Germinal center (tissue), 1 donor: ENCODE measurements around the gene CREB3L2.
"Not testable (repeated sequence)": the region's sequence is repeated elsewhere in the genome, so short reads cannot be mapped to it uniquely, and the experiment has no call there.

Experiments
- DNase-seq: peaks from one replicate; pipeline ENCODE4 v3.0.0; 2012; ENCODE audit warnings: mixed read lengths, low spot score

Gene CREB3L2

DNA sequence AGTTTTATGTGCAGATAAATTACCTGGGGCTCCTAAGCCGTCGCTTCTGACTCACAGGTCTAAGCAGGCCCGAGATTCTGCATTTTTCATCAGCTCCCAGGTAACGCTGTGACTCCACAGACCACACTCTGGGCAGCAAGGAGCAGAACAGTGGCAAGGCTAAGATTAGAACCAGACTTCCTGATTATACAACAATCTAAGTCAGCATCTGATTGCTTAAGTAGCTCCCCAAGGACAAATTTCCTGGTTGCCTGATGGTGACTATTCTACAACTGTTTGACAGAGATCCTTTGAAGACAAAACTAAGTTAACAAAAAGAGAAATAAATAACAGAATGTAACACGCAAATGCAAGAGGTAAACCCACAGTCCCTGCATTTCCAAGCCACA, 69.0 kb downstream of the CREB3L2 start:
- DNase-seq = no peak

DNA sequence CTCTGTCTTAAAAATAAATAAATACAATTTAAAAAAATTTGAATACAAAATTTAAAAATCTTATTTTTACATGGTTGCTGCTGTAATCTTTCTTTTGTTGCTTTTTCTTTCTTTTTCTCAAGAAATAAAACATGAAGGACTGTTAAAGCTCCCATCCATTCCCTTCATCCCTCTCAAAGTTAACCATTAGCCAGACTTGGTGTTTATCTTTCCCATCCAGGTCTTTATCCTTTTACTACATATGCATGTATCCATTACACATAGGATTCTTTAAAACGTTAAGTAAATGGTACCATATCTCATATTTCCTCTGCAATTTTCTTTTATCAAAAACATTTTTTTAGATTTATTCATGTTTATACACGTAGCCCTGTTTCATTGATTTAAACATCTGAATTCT, 70.1 kb downstream of the CREB3L2 start:
- DNase-seq = no peak

- DNase-seq = no peak
Observed at GRCh38 chr7:137930581-137930980, 71.3 kb downstream of the CREB3L2 start.

DNA sequence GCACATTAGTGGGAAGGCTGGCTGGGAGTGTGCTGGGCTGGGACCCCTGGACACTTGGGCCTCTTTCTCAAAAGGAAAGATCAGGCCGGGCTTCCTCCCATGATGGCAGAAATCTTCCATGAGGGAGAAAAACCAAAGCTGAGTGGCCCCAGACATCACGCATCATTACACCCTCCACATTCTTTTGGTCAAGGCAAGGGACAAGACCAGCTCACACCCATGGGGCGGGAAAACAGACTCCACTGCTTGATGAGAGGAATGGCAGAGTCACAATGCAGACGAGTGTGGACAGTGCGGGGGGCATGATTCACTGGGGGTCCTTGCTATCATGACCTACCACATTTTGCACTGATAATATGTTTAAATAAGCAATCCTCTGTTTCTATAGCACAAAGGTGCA, 73.3 kb downstream of the CREB3L2 start:
- DNase-seq = no peak

GRCh38 chr7:137927386-137927785, 74.5 kb downstream of the CREB3L2 start:
- no peak for DNase-seq

- DNase-seq = not testable (repeated sequence)
Observed at GRCh38 chr7:137926206-137926605, 75.7 kb downstream of the CREB3L2 start.

GRCh38 chr7:137925754-137926153, 76.1 kb downstream of the CREB3L2 start:
- DNase-seq = no peak

- no peak for DNase-seq
Observed at GRCh38 chr7:137925091-137925490, 76.8 kb downstream of the CREB3L2 start.

DNA sequence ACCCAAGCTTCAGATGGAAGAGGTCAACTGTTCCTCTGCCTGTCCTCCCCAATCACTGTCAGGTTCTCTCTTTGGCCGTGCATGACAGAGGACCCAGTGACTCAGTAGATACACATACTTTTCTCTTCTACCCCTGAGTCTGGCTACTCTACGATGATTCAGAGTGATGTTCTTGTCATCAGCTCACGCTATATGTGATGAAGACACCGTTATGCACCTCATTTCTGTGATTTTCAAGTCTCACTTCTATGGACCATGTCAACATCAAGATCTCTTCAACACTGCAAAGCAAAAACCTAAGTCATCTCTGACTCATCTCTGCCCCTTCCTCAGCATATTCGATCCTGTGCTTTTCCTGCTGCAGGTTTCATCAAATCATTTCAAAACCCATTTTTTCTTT, 78.5 kb downstream of the CREB3L2 start:
- DNase-seq = no peak

GRCh38 chr7:137920637-137921399, 81.1 kb downstream of the CREB3L2 start:
- DNase-seq = no peak

GRCh38 chr7:137919987-137920386, 81.9 kb downstream of the CREB3L2 start:
- no peak for DNase-seq

DNA sequence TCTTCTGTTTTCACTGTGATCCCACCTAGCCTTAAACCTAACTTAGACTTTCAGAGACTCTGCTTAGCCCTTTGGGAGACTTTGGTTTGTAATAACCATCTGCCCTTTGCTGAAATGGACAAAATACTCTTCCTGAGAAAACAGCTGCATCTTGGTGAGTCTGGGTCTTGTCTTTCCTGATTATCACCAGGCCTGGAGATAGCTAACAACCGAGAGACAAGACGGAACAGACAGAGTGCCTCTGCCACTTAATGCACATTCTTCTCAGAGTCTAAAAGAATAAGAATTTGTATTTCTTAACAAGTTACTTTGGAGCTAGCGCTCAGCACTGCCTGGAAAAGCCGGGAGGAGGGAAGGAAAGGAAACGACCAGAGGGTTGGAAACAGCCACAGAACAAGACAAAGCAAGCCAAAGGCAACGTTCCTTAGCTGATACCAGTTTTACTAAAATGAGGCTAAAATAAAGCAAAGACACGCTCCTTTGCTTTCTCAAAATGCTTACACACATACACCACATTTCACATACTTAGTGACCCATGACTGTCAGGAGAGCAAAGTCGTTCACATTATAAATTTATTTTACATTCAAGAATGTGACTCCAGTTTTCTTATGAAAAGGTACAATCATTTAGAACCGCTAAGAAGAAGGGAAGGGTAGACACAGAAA, 84.8 kb downstream of the CREB3L2 start:
- DNase-seq = no peak

DNA sequence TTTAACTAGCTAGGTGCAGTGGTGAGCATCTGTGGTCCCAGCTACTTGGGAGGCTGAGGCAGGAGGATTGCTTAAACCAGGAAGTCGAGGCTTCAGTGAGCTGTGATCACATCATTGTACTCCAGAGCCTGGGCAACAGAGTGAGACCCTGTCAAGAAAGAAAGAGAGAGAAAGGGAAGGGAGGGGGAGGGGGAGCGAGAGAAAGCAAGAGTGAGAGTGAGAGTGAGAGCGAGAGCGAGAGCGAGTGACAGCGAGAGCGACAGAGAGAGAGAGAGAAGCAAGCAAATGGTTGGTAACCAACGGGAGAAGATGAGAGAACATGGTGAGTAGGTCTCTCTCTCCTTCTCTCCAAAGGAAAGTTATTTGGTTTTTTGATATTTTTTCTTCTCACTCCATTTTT, 85.3 kb downstream of the CREB3L2 start:
- DNase-seq = no peak

GRCh38 chr7:137915266-137915665, 86.6 kb downstream of the CREB3L2 start:
- DNase-seq = no peak

DNA sequence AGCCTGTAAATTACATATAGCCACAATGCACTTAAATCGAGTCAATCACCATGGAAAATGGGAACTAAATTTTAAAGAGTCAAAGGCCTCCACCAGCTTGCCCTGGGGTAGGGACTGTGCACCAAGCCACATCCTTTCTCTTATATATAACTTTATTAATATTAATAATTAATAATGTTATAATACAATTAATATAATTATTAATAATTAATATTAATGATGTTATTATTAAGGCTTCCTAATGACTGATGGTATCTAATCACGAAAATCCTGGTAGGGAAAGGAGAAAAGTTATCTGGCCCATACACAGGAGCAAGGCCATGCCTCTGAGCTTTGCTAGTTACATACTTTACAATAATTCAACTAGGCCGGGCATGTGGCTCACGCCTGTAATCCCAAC, 87.9 kb downstream of the CREB3L2 start:
- no peak for DNase-seq

GRCh38 chr7:137909042-137909441, 92.8 kb downstream of the CREB3L2 start:
- no peak for DNase-seq

- DNase-seq = no peak
Observed at GRCh38 chr7:137908106-137908505, 93.8 kb downstream of the CREB3L2 start.

- not testable (repeated sequence) for DNase-seq
Observed at GRCh38 chr7:137906636-137907035, 95.2 kb downstream of the CREB3L2 start.

DNA sequence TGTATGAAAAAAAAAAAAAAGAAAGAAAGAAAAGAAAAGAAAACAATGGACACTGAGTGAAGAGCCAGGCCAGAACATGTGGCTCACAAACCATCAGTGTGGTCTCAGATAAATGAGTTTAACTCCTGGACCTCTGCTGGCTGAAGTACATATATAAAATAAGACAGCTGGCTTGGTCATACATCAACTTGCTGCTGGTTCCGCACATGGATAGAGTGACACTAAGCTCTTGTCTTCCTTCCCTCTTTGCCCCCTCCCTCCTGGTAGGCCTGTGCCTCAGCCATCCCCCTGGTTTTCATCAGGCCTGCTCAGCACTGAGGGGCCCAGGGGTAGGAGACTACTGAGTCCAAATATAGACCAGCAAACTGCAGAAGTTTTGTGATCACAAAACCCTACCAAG, 97.1 kb downstream of the CREB3L2 start:
- DNase-seq = no peak

GRCh38 chr7:137903382-137904169, 98.3 kb downstream of the CREB3L2 start:
- peak; percentile 71 for DNase-seq

DNA sequence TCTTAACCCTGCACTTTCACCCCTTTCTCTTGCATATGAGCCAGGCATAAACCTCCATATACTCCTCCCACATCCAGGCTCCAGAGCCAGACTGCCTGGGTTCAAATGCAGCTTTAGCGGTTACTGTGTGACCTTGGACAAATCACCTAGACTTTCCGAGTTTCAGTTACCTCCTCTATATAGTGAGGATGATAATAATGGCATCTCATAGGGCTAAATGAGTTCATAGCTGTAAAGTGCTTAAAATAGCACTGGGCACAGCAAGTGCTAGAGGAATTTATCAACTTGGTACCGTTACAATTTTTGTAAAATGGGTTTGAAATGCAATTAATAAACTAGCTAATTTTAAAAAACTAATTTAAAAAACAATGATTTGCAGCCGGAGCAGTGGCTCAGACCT, 101.7 kb downstream of the CREB3L2 start:
- no peak for DNase-seq

- DNase-seq = peak; percentile 74
Observed at GRCh38 chr7:137898839-137899721, 102.8 kb downstream of the CREB3L2 start.
